Neural cell (in vitro differentiated cells): ENCODE data around the gene PLEKHD1. TPM values are rescaled to one million over a fixed set of nuclear protein-coding genes. Genes with fewer than 3 reads are reported as not detected.
A peak's percentile ranks its signal among the peaks of the same experiment; 100 is the strongest.

Source experiments
- H2AFZ ChIP-seq: fragments of 200-600, 300-800 bp; sonication (generic), shearing (Covaris generic); 2 replicates; pipeline ENCODE4 v1.6.0; 2014; ENCODE audit warnings: low read depth, mild to moderate bottlenecking, antibody characterized with exemption, low read length, moderate library complexity
- H3F3A ChIP-seq: fragments of 200-600 bp; shearing (Covaris generic); 2 replicates; pipeline ENCODE4 v1.6.1; 2016; ENCODE audit warnings: mild to moderate bottlenecking, moderate library complexity, mixed read lengths, antibody characterized with exemption, low read length; ENCODE audit not compliant: insufficient read depth, poor library complexity, severe bottlenecking
- H3K27ac ChIP-seq: fragments of 200-600, 300-800 bp; sonication (generic), shearing (Covaris generic); 2 replicates; pipeline ENCODE4 v1.5.1; 2014; ENCODE audit warnings: mild to moderate bottlenecking, low read length, moderate library complexity
- H3K27me3 ChIP-seq: fragments of 300-800, 200-600 bp; sonication (generic), shearing (Covaris generic); 2 replicates; pipeline ENCODE4 v1.6.0; 2014; ENCODE audit warnings: mild to moderate bottlenecking, low read depth, low read length, moderate library complexity; ENCODE audit not compliant: insufficient read depth
- H3K36me3 ChIP-seq: fragments of 300-800, 200-600 bp; sonication (generic), shearing (Covaris generic); 2 replicates; pipeline ENCODE4 v1.5.1; 2014; ENCODE audit warnings: mild to moderate bottlenecking, antibody characterized with exemption, low read length, moderate library complexity; ENCODE audit not compliant: insufficient read depth
- H3K4me2 ChIP-seq: fragments of 300-800, 200-600 bp; sonication (generic), shearing (Covaris generic); 2 replicates; pipeline ENCODE4 v1.6.0; 2014; ENCODE audit warnings: mild to moderate bottlenecking, low read length
- H3K4me3 ChIP-seq: fragments of 300-800, 200-600 bp; sonication (generic), shearing (Covaris generic); 2 replicates; pipeline ENCODE4 v1.5.1; 2014; ENCODE audit warnings: mild to moderate bottlenecking, low read length, moderate library complexity
- H3K79me2 ChIP-seq: fragments of 200-600 bp; shearing (Covaris generic); replicated peaks from 2 replicates; pipeline ENCODE4 v1.6.0; 2014; ENCODE audit warnings: mild to moderate bottlenecking, low read length, moderate library complexity; ENCODE audit not compliant: insufficient read depth
- H3K9ac ChIP-seq: fragments of 300-800, 200-600 bp; sonication (generic), shearing (Covaris generic); 2 replicates; pipeline ENCODE4 v1.6.1; 2016; ENCODE audit warnings: mild to moderate bottlenecking, low read length, mixed read lengths
- H3K9me2 ChIP-seq: fragments of 200-600 bp; shearing (Covaris generic); 2 replicates; pipeline ENCODE4 v1.6.1; 2016; ENCODE audit warnings: mild to moderate bottlenecking, low read length, mixed read lengths; ENCODE audit not compliant: insufficient read depth
- H3K9me3 ChIP-seq: fragments of 200-600, 300-800 bp; sonication (generic), shearing (Covaris generic); 2 replicates; pipeline ENCODE4 v1.6.1; 2016; ENCODE audit warnings: mild to moderate bottlenecking, mixed run types, low read length, moderate library complexity, mixed read lengths
- H4K20me1 ChIP-seq: fragments of 200-600 bp; shearing (Covaris generic); 2 replicates; pipeline ENCODE4 v1.6.1; 2016; ENCODE audit warnings: mild to moderate bottlenecking, mixed run types; ENCODE audit not compliant: insufficient read depth
- EZH2 ChIP-seq: fragments of 200-600, 300-800 bp; shearing (Covaris generic), sonication (generic); IDR thresholded peaks from 2 replicates; pipeline ENCODE4 v1.6.1; 2014; ENCODE audit warnings: antibody characterized with exemption, low read length, borderline replicate concordance, mild to moderate bottlenecking; ENCODE audit not compliant: insufficient read depth, poor library complexity, severe bottlenecking
- MXI1 ChIP-seq: fragments of 450-650 bp; conservative IDR thresholded peaks from 2 replicates; pipeline ENCODE4 v1.6.1; 2014; ENCODE audit warnings: antibody characterized with exemption, mild to moderate bottlenecking; ENCODE audit not compliant: poor library complexity, severe bottlenecking
- POLR2AphosphoS5 ChIP-seq: IDR thresholded peaks from 2 replicates; pipeline ENCODE4 v1.6.1; 2012
- RAD21 ChIP-seq: fragments of 450-650 bp; conservative IDR thresholded peaks from 2 replicates; pipeline ENCODE4 v1.6.1; 2014; ENCODE audit warnings: antibody characterized with exemption, mild to moderate bottlenecking, moderate library complexity
- REST ChIP-seq: IDR thresholded peaks from 2 replicates; pipeline ENCODE4 v1.6.1; 2012; ENCODE audit warnings: borderline replicate concordance
- SMC3 ChIP-seq: fragments of 450-650 bp; conservative IDR thresholded peaks from 2 replicates; pipeline ENCODE4 v1.6.1; 2014; ENCODE audit warnings: antibody characterized with exemption, mild to moderate bottlenecking, moderate library complexity; ENCODE audit not compliant: poor library complexity
- polyA plus RNA-seq: library from polyadenylated mRNA; depleted of rRNA; stranded (reverse); fragments of >200 nt; gene quantifications from 2 replicates; pipeline ENCODE4 v1.2.3, GENCODE V29; 2014
- TF ChIP-seq, protein P1 (sequence below): fragments of 450-650 bp; IDR thresholded peaks from 2 replicates; pipeline ENCODE4 v1.5.1; 2014; ENCODE audit warnings: antibody characterized with exemption, mild to moderate bottlenecking, moderate library complexity; ENCODE audit not compliant: poor library complexity, severe bottlenecking

PLEKHD1 gene
- polyA plus RNA-seq, 1 donor from 2014 or later, result 0.52 TPM

DNA sequence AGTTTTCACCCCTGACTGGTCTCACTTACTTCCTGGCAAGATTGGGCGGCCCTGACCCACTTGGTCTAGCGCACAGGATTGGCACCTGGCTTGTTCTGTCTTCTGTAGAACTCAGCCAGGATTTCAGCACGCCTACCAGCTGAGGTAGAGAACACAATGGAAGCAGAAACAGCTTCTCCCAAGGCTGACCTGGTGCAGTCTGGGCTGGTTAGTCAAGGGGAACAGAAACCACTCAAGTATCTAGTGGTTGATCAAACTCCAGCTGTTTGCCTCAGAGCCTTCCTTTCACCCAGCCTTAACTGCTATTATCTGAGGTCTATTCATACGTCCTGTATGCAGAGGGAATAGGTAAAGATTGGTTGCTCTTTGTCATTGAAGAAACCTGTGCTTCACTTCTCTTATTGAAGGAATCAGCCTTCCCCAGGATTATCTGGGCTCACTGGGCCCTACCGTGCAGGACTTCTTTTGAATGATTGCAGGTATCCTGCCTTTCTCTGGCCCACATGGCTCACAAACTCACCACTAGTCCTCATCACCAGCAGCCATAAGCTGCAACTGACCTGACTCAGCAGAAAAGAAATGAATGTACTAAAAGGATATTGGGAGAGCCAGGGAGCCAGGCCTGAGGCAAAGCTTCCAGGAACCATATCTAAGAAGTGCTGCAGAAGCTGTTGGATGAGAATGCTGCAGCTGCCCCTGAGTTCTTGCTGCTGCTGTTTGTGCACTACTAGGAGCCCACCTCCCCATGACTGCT is 2.5 kb upstream of the PLEKHD1 start:
- no peak overlapping the region for H3K4me2 ChIP-seq
- H2AFZ ChIP-seq, result no peak overlapping the region
- H3K27me3 ChIP-seq, result peaks cover 53% of the 10 kb centered on the region
- no peaks in the 10 kb centered on the region for H3K9me3 ChIP-seq
- H3K4me3 ChIP-seq, result no peak overlapping the region
- TF ChIP-seq SMC3 (no peak), RAD21 (no peak), MXI1 (no peak), POLR2AphosphoS5 (no peak), EZH2 (no peak), REST (no peak)
- TF ChIP-seq, protein P1, sequence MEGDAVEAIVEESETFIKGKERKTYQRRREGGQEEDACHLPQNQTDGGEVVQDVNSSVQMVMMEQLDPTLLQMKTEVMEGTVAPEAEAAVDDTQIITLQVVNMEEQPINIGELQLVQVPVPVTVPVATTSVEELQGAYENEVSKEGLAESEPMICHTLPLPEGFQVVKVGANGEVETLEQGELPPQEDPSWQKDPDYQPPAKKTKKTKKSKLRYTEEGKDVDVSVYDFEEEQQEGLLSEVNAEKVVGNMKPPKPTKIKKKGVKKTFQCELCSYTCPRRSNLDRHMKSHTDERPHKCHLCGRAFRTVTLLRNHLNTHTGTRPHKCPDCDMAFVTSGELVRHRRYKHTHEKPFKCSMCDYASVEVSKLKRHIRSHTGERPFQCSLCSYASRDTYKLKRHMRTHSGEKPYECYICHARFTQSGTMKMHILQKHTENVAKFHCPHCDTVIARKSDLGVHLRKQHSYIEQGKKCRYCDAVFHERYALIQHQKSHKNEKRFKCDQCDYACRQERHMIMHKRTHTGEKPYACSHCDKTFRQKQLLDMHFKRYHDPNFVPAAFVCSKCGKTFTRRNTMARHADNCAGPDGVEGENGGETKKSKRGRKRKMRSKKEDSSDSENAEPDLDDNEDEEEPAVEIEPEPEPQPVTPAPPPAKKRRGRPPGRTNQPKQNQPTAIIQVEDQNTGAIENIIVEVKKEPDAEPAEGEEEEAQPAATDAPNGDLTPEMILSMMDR, result no peak
- no peaks in the 10 kb centered on the region for H3K79me2 ChIP-seq
- H3F3A ChIP-seq, result no peaks in the 10 kb centered on the region
- no peak overlapping the region for H3K27ac ChIP-seq
- no peaks in the 10 kb centered on the region for H3K9me2 ChIP-seq
- no peaks in the 10 kb centered on the region for H4K20me1 ChIP-seq
- H3K9ac ChIP-seq, result no peak overlapping the region
- no peaks in the 10 kb centered on the region for H3K36me3 ChIP-seq

- TF ChIP-seq REST (no peak), RAD21 (peak; percentile 17), EZH2 (peak; percentile 57), MXI1 (no peak), POLR2AphosphoS5 (no peak)
- Histone ChIP-seq H3F3A (no peaks in the 10 kb centered on the region), H3K36me3 (no peaks in the 10 kb centered on the region), H3K9ac (peak overlapping the region; percentile 17), H3K4me3 (peak overlapping the region; percentile 70), H2AFZ (peak overlapping the region; percentile 24), H3K27me3 (peaks cover 53% of the 10 kb centered on the region), H4K20me1 (no peaks in the 10 kb centered on the region), H3K9me3 (no peaks in the 10 kb centered on the region), H3K9me2 (no peaks in the 10 kb centered on the region), H3K79me2 (no peaks in the 10 kb centered on the region), H3K4me2 (peak overlapping the region; percentile 77), H3K27ac (no peak overlapping the region)
These were observed 624 bp upstream of the PLEKHD1 start for GRCh38 chr14:69483765-69484443.
